Measurements from ENCODE around the gene APLF.

APLF gene

GRCh38 chr2:68612765-68613519 is 145.6 kb downstream of the APLF start:
- Histone ChIP-seq H3K79me2 (ENCODE audit: insufficient read depth, low read length) (no peaks in the 10 kb centered on the region), H3K4me2 (ENCODE audit: low read depth, low read length, poor library complexity, severe bottlenecking) (no peak overlapping the region), H4K20me1 (ENCODE audit: low read depth, low read length) (no peaks in the 10 kb centered on the region), H3K36me3 (ENCODE audit: low read length) (no peaks in the 10 kb centered on the region), H2AFZ (ENCODE audit: low read depth, low read length, severe bottlenecking) (no peak overlapping the region), H3K27ac (ENCODE audit: low read depth, low read length) (no peak overlapping the region), H3K9ac (ENCODE audit: low read length) (no peak overlapping the region), H3K9me2 (replicated peaks; ENCODE audit: insufficient read depth, low read length) (no peaks in the 10 kb centered on the region), H3K4me3 (ENCODE audit: insufficient read depth, low read length, poor library complexity, severe bottlenecking) (no peak overlapping the region), H3F3A (ENCODE audit: insufficient read depth) (no peaks in the 10 kb centered on the region), H3K27me3 (ENCODE audit: low read length) (no peaks in the 10 kb centered on the region), H3K9me3 (ENCODE audit: insufficient read depth, low read length) (peaks cover 6% of the 10 kb centered on the region; the same call in 1 of the 2 replicates)
- no peak for TF ChIP-seq CTCF (IDR thresholded peaks at IDR 0.05; ENCODE audit: insufficient read depth, low read length, poor library complexity, severe bottlenecking)
- TF ChIP-seq EZH2phosphoT487 (conservative IDR thresholded peaks at IDR 0.05; ENCODE audit: low read length), result no peak

GRCh38 chr2:68620772-68621171 is 153.4 kb downstream of the APLF start:
- Histone ChIP-seq H3F3A (ENCODE audit: insufficient read depth) (no peaks in the 10 kb centered on the region), H4K20me1 (ENCODE audit: low read depth, low read length) (no peaks in the 10 kb centered on the region), H3K36me3 (ENCODE audit: low read length) (no peaks in the 10 kb centered on the region), H3K27ac (ENCODE audit: low read depth, low read length) (no peak overlapping the region), H3K9me2 (replicated peaks; ENCODE audit: insufficient read depth, low read length) (no peaks in the 10 kb centered on the region), H3K79me2 (ENCODE audit: insufficient read depth, low read length) (no peaks in the 10 kb centered on the region), H2AFZ (ENCODE audit: low read depth, low read length, severe bottlenecking) (no peak overlapping the region), H3K27me3 (ENCODE audit: low read length) (no peaks in the 10 kb centered on the region), H3K9me3 (ENCODE audit: insufficient read depth, low read length) (no peaks in the 10 kb centered on the region), H3K4me3 (ENCODE audit: insufficient read depth, low read length, poor library complexity, severe bottlenecking) (no peak overlapping the region), H3K4me2 (ENCODE audit: low read depth, low read length, poor library complexity, severe bottlenecking) (no peak overlapping the region), H3K9ac (ENCODE audit: low read length) (no peak overlapping the region)
- TF ChIP-seq EZH2phosphoT487 (conservative IDR thresholded peaks at IDR 0.05; ENCODE audit: low read length) (no peak), CTCF (IDR thresholded peaks at IDR 0.05; ENCODE audit: insufficient read depth, low read length, poor library complexity, severe bottlenecking) (no peak)

- Histone ChIP-seq H3F3A (ENCODE audit: insufficient read depth) (no peaks in the 10 kb centered on the region), H3K9ac (ENCODE audit: low read length) (no peak overlapping the region), H3K27ac (ENCODE audit: low read depth, low read length) (no peak overlapping the region), H3K36me3 (ENCODE audit: low read length) (no peaks in the 10 kb centered on the region), H3K9me2 (replicated peaks; ENCODE audit: insufficient read depth, low read length) (no peaks in the 10 kb centered on the region), H3K4me2 (ENCODE audit: low read depth, low read length, poor library complexity, severe bottlenecking) (no peak overlapping the region), H3K9me3 (ENCODE audit: insufficient read depth, low read length) (no peaks in the 10 kb centered on the region), H3K4me3 (ENCODE audit: insufficient read depth, low read length, poor library complexity, severe bottlenecking) (no peak overlapping the region), H4K20me1 (ENCODE audit: low read depth, low read length) (no peaks in the 10 kb centered on the region), H2AFZ (ENCODE audit: low read depth, low read length, severe bottlenecking) (no peak overlapping the region), H3K27me3 (ENCODE audit: low read length) (no peaks in the 10 kb centered on the region), H3K79me2 (ENCODE audit: insufficient read depth, low read length) (no peaks in the 10 kb centered on the region)
- TF ChIP-seq EZH2phosphoT487 (conservative IDR thresholded peaks at IDR 0.05; ENCODE audit: low read length), result no peak
- TF ChIP-seq CTCF (IDR thresholded peaks at IDR 0.05; ENCODE audit: insufficient read depth, low read length, poor library complexity, severe bottlenecking), result no peak
These were observed 156.4 kb downstream of the APLF start for GRCh38 chr2:68623820-68624219.
